ENCODE results near the gene DNAJB11. TPM values are rescaled to one million over a fixed set of nuclear protein-coding genes. Genes with fewer than 3 reads are reported as not detected.
"Not testable (repeated sequence)": the region's sequence is repeated elsewhere in the genome, so short reads cannot be mapped to it uniquely, and the experiment has no call there.

The DNAJB11 gene
- total RNA-seq, 4 donors from 2014 or later, result 19.5 to 40.0 (median 33.5) TPM

- no peak for ATAC-seq
- no peaks in the 10 kb centered on the region for H3K9me3 ChIP-seq
- no peak overlapping the region for H3K27ac ChIP-seq
- H3K27me3 ChIP-seq, result no peaks in the 10 kb centered on the region
- no peaks in the 10 kb centered on the region for H3K4me1 ChIP-seq
- TF ChIP-seq EP300 (IDR thresholded peaks at IDR 0.05) (no peak), POLR2AphosphoS5 (IDR thresholded peaks at IDR 0.05) (no peak), POLR2A (IDR thresholded peaks at IDR 0.05) (no peak)
- TF ChIP-seq, protein P1, sequence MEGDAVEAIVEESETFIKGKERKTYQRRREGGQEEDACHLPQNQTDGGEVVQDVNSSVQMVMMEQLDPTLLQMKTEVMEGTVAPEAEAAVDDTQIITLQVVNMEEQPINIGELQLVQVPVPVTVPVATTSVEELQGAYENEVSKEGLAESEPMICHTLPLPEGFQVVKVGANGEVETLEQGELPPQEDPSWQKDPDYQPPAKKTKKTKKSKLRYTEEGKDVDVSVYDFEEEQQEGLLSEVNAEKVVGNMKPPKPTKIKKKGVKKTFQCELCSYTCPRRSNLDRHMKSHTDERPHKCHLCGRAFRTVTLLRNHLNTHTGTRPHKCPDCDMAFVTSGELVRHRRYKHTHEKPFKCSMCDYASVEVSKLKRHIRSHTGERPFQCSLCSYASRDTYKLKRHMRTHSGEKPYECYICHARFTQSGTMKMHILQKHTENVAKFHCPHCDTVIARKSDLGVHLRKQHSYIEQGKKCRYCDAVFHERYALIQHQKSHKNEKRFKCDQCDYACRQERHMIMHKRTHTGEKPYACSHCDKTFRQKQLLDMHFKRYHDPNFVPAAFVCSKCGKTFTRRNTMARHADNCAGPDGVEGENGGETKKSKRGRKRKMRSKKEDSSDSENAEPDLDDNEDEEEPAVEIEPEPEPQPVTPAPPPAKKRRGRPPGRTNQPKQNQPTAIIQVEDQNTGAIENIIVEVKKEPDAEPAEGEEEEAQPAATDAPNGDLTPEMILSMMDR (IDR thresholded peaks at IDR 0.05), result no peak
- peaks cover 5 to 93% of the 10 kb centered on the region in 2 donors for H3K36me3 ChIP-seq
- WGBS, 2 donors (ENCODE audit: low coverage in 1 of 2), result 93 to 100% methylated on average over 5 to 6 of the region's 6 CpGs
- H3K4me3 ChIP-seq, result no peak overlapping the region
Measured at GRCh38 chr3:186582541-186582940, 12.0 kb downstream of the DNAJB11 start.

DNA sequence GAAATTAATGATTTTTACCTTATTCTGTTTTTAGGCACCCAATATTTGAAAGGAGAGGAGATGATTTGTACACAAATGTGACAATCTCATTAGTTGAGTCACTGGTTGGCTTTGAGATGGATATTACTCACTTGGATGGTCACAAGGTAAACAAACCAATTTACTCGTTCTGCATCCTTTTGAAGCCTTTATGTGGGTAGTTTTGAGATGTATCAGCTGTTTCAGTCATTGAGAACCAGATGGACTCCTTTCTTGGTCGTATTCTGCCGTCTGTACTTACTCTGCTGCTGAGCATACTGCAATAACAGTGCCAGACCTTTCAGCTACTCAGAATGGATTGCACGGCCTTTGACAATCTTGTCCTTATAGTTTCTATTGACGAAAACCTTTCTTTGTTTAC lies 13.3 kb downstream of the DNAJB11 start:
- H3K27ac ChIP-seq, result no peak overlapping the region
- no peak overlapping the region for H3K4me3 ChIP-seq
- peaks cover 2 to 80% of the 10 kb centered on the region in 2 donors for H3K36me3 ChIP-seq
- 52 to 55% methylated on average over 5 of the region's 5 CpGs for WGBS, 2 donors (ENCODE audit: low coverage in 1 of 2)
- no peak for ATAC-seq
- no peaks in the 10 kb centered on the region for H3K4me1 ChIP-seq
- no peaks in the 10 kb centered on the region for H3K9me3 ChIP-seq
- TF ChIP-seq, protein P1 (IDR thresholded peaks at IDR 0.05), result no peak
- no peak for TF ChIP-seq POLR2AphosphoS5 (IDR thresholded peaks at IDR 0.05)
- no peak for TF ChIP-seq EP300 (IDR thresholded peaks at IDR 0.05)
- H3K27me3 ChIP-seq, result no peaks in the 10 kb centered on the region

- H3K9me3 ChIP-seq, H3K4me1 ChIP-seq, ATAC-seq, H3K4me3 ChIP-seq, H3K27ac ChIP-seq, H3K27me3 ChIP-seq: not testable (repeated sequence)
- WGBS, 2 donors (ENCODE audit: low coverage in 1 of 2), result 89 to 100% methylated on average over 1 of the region's 9 CpGs
- peaks cover 2 to 56% of the 10 kb centered on the region in 2 donors for H3K36me3 ChIP-seq
Measured at GRCh38 chr3:186586245-186586644, 15.7 kb downstream of the DNAJB11 start.

DNA sequence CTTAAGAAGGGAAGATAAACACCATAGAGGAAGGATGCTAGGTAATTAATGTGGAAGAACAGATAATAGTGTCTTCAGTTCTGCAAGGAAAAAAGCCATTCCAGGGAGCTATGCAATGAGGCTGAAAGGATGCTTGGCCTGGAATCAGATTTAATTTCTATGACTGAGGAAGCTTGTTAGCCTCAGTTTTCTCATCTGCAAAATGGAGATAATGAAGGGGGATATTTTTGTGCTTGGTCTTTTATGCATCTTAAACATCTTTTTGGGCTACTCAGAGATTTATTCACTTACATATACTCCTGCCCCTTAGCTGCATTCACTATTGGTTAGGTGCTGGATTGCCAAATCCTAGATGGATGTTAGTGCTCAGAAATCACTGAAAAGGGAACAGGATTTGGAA lies 16.7 kb downstream of the DNAJB11 start:
- H3K9me3 ChIP-seq, result no peaks in the 10 kb centered on the region
- ATAC-seq, result no peak
- H3K27ac ChIP-seq, result no peak overlapping the region
- H3K4me1 ChIP-seq, result no peaks in the 10 kb centered on the region
- H3K4me3 ChIP-seq, result no peak overlapping the region
- peaks cover 8% of the 10 kb centered on the region for H3K27me3 ChIP-seq
- no peak for TF ChIP-seq EP300 (IDR thresholded peaks at IDR 0.05)
- TF ChIP-seq, protein P1 (IDR thresholded peaks at IDR 0.05), result no peak
- no peak for TF ChIP-seq POLR2A (IDR thresholded peaks at IDR 0.05)
- no peak for TF ChIP-seq POLR2AphosphoS5 (IDR thresholded peaks at IDR 0.05)
- H3K36me3 ChIP-seq, result peaks cover 2 to 46% of the 10 kb centered on the region in 2 donors

DNA sequence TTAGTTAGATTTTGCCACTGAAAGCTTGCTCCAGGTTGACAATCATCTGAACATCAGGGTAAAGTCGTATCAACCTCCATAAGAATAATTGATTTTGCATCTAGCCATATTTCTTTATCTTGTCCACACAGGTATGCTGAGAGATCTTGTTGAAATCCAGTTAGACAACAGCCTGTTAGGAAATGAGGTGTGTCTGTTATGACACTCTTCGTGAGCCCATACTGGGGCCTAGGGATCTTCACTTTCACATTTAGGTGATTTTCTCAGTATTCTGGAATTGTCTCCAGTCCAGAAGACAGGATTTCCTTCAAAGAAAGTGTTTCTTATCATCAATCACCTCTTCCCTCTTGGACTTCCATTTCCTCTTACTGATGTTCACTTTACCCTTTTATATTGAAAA lies 18.1 kb downstream of the DNAJB11 start:
- no peak for TF ChIP-seq POLR2A (IDR thresholded peaks at IDR 0.05)
- TF ChIP-seq EP300 (IDR thresholded peaks at IDR 0.05), result no peak
- TF ChIP-seq, protein P1 (IDR thresholded peaks at IDR 0.05), result no peak
- no peak for TF ChIP-seq POLR2AphosphoS5 (IDR thresholded peaks at IDR 0.05)
- peaks cover 8% of the 10 kb centered on the region for H3K27me3 ChIP-seq
- no peaks in the 10 kb centered on the region for H3K4me1 ChIP-seq
- H3K36me3 ChIP-seq, result peaks cover 2 to 32% of the 10 kb centered on the region in 2 donors
- WGBS, 2 donors (ENCODE audit: low coverage in 1 of 2), result 60 to 79% methylated on average over 1 to 2 of the region's 2 CpGs
- no peaks in the 10 kb centered on the region for H3K9me3 ChIP-seq
- ATAC-seq, result no peak
- H3K27ac ChIP-seq, result no peak overlapping the region
- H3K4me3 ChIP-seq, result no peak overlapping the region
